ENCODE data around the gene HMCN2.
"Not testable (repeated sequence)": the region's sequence is repeated elsewhere in the genome, so short reads cannot be mapped to it uniquely, and the experiment has no call there.

Gene HMCN2

DNA sequence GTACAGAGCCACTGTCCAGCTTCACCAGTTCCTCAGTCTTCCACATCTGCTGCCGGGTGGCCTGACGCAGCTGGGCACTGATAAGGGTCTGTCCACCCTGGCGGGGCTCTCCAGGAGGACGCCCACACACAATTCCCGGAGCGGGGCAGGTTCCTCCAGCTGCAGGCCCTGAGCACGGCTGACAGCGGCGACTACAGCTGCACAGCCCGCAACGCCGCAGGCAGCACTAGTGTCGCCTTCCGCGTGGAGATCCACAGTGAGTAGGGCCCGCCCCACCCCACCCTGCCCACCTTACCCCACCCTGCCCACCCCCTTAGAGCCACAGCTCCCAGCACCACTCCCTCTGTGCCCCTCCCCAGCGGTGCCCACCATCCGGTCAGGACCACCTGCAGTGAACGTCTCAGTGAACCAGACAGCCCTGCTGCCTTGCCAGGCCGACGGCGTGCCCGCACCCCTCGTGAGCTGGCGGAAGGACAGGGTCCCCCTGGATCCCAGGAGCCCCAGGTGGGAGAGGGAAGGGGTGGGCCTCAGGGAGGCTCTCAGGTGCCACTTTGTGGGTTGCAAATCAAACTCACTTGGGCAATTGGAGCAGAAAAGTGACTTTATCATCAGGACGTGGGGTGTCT lies 130.4 kb downstream of the HMCN2 start:
- DNase-seq: no peak

DNA sequence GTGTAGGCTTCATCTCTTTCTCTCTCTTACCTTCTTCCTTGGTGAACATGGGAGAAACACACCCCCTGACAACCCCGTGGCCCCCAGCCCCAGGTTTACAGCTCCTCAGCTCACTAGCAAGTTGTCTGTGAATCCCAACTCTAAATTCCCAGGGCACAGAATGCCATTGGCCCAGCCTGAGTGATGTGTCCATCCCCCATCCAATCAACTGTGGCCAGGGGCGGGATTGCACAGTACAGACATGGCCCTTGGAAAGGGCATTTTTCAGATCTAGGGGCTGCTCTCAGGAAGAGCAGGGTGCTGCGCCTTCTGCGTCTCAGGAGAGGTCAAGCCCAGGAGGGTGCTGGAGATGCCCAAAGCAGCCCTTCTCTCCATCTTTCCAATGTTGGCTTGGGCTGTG lies 131.0 kb downstream of the HMCN2 start:
- DNase-seq: no peak

GRCh38 chr9:130398487-130399240 lies 133.1 kb downstream of the HMCN2 start:
- DNase-seq: no peak

DNA sequence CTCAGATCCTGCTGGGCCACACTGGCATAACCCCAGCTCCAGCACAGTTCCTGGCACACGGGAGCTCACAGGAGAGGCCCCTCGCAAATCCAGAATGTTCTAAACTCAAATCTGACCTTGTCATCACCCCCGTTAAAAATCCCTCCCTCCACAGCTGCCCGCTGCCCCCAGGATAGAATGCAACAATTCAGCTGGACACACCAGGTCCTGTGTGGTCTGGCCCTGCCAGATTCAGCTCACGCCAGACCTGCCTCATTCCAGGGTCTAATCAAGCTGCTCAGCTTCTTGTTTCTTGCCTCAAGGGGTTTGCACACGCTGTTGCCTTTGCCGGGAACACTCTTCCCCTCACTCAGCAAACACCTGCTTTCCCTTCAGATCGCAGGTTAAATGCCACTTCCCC lies 134.2 kb downstream of the HMCN2 start:
- no peak for DNase-seq

DNA sequence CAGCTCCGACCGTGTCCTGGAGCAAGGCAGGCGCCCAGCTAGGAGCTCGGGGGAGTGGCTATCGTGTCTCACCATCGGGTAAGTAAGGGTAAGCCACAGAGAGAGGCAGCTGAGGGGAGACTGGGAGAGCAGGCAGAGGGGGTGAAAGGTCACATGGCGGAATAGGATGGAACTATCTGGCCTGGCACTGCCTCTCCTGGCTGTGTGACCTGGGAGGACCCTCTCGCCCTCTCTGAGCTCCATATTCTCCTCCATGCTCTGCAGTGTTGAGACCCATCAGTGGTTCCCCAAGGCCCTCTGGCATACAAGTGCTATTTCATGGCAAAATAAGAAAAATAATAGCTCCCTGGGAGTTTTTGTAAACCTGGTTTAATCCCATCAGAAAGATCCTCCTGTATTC lies 135.3 kb downstream of the HMCN2 start:
- DNase-seq: no peak

DNA sequence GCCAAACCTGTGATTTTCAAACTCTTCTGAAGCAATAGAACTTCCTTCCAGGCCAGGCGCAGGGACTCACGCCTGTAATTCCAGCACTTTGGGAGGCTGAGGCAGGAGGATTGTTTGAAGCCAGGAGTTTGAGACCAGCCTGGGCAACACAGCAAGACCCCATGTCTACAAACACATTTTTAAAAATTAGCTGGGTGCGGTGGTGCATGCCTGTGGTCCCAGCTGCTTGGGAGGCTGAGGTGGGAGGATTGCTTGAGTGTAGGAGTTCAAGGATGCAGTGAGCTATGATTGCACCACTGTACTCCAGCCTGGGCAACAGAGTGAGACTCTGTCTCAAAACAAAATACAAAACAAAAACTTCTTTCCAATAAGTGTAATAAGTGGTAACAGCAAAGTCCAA lies 136.2 kb downstream of the HMCN2 start:
- DNase-seq: not testable (repeated sequence)

DNA sequence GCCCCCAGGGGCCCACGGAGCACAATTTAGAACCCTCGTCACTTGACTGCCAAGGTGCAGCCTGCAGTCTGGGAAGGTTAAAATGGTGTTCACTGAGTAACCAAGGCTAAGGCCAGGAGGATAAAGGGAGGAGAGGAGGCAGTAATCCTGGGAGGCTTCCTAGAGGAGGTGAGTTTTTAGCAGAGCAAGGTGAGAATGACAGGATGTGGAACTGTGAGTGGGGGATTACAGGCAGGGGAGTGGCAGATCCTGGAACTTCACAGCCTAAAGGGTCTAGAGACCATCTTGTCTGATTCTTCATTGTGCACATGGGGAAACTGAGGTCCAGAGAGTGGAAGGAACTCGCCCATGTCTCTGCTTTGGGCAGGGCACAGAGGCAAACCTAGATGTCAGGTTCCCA lies 136.7 kb downstream of the HMCN2 start:
- no peak for DNase-seq

DNA sequence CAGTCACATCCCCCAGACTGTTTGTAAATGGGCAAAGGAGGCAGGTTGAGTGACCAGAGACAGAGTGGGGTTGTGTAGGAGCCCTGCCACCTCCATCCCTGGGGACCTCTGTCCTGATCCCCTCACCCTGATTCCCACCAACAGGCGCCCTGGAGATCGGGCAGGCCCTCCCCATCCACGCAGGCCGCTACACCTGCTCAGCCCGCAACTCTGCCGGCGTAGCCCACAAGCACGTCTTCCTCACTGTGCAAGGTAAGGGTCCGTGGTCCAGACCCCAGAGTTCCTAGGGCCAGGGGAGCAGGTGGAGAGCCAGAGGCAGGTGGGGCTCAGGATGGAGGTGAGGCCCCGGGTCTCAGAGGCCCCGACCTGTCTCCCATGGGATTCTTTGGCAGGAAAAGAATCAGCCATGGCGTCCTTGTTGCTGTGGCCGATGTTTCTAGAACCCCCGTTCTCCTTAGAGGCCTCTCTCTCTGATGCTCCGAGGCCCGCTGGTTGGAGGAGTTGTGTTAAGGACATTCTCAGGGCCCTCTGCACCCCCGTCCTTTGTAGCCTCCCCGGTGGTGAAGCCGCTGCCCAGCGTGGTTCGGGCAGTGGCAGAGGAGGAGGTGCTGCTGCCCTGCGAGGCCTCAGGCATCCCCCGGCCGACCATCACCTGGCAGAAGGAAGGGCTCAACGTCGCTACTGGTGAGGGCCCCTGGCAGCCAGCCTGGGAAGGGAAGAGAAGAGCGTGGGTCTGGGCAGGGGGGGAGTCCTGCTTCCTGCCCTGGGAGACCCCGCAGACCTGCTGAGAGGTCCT lies 137.3 kb downstream of the HMCN2 start:
- DNase-seq: no peak

DNA sequence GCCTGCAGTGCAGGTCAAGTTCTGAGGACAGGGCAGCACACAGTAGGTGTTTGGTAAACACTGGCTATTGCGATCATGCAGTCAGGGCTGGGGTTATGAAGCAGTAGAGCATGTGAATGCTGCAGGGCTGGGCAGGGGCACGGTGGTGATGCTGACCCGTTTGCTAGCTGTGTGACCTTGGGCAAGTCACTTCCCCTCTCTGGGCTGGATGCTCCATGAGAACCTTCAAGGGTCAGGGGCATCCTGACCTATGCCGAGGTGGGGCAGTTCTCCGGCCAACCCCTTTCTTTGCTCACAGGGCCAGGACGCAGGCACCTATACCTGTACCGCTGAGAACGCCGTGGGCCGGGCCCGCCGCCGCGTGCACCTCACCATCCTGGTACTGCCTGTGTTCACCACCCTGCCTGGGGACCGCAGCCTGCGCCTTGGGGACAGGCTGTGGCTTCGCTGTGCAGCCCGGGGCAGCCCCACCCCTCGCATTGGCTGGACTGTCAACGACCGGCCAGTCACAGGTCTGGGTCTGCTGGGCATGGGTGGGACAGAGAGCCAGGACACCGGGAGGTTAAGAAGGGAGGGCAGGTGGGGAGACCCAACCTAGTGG lies 140.2 kb downstream of the HMCN2 start:
- no peak for DNase-seq

GRCh38 chr9:130406278-130406895 lies 140.8 kb downstream of the HMCN2 start:
- no peak for DNase-seq

DNA sequence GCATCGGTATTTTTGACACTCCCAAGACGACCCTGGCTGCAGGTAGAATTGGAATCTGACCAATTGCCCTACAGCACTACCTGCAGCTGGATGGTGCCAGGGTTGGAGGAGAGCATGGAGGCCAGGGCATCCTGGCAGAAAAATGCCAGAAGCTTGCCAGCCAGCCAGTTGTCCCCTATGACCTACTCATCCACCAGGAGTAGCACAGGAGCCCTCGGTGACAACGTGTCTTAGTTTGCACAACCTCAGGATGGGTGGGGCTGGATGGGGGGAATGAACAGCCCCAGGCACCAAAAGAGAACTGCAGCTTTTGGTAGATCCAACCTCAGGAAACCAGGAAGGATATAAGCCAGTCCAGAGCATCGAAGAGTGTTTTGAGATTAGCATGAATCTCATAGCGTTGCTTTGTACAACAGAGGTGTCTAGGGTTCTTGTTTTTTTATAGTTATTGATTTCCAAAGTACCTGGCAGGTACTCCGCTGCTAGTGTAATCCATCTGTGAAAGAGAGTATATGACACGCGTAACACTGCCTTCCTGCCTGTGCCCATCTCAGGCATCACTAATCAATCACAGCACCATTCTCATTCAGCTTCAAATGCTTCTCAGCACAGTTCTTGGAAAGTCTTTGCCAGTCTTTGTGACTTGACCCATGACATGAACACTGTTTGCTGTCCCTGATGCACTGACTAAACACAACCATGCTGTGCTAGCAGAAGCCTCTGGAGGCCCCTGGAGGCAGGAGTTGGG lies 142.5 kb downstream of the HMCN2 start:
- DNase-seq: no peak

DNA sequence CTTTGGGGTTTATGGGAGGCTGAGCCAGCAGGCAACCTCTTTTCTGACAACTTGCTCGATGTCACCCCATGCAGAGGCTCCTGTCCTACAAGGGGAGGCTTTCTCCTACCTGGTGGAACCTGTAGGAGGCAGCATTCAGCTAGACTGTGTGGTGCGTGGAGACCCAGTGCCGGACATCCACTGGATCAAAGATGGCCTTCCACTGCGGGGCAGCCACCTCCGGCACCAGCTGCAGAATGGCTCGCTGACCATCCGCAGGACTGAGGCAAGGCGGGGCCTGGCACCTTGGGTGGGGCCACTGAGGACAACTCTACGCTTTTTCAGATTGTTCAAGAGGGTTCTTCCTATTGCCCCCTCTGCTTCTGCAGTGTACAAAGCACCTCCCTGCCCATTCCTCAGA lies 143.1 kb downstream of the HMCN2 start:
- DNase-seq: no peak

DNA sequence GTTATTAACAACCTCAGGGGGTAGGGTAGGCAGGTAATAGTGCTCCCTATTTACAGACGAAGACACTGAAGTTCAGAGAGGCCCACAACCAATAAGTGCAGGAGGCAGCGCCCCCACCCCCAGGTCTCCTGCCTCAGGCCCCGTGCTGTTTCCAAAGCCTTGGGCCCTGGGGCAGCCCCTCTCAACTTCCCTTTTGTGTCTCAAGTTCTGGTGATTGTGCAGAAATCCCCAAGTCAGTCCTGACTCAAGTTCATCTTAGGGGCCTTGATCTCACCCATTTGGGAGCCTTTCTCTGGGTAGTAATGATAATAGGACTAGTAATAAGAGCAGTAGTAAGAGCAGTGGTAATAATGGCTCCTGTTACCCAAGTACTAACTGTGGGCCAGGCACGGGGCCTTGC lies 143.7 kb downstream of the HMCN2 start:
- DNase-seq: no peak

- DNase-seq: no peak
Observed at GRCh38 chr9:130410443-130410842, 144.9 kb downstream of the HMCN2 start.

DNA sequence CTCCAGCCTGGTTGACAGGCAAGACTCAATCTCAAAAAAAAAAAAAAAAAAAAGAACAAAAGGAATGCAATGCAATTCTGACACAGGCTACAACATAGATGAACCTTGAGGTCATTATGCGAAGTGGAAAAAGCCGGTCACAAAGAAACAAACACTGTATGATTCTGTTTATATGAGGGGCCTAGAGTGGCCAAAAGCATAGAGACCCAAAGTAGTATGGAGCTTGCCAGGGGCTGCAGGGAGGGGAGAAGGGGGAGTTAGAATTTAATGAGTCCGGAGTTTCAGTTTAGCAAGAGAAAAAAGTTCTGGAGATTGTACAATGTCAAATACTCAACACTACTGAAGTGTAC lies 146.0 kb downstream of the HMCN2 start:
- DNase-seq: no peak

DNA sequence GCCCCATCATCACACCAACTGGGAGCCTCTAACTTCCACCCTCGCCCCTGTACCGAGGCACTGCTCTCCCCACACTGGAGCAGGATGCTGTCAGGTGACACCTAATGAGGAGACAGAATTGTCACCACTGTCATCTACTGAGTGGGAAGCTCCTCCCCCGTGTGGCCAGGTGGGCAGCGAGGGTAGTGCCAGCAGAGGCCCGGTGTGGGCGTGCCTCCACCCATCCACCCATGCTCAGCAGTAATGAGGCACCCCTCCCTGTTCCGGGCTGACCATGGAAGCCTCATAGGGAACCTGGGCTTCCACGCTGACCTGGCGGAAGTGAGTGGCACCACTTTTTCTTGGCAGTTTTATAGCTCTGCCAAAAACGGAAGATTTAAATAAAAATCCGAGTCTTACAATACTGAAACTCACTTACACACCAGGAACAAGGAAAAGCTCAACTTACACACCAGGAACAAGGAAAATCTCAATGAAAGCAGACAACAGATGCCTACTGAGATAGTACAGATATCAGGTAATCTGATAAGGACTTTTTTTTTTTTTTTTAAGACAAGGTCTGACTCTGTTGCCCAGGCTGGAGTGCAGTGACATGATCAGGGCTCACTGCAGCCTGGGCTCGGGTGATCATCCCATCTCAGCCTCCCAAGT lies 148.6 kb downstream of the HMCN2 start:
- no peak for DNase-seq

GRCh38 chr9:130414910-130415746 lies 149.6 kb downstream of the HMCN2 start:
- no peak for DNase-seq

DNA sequence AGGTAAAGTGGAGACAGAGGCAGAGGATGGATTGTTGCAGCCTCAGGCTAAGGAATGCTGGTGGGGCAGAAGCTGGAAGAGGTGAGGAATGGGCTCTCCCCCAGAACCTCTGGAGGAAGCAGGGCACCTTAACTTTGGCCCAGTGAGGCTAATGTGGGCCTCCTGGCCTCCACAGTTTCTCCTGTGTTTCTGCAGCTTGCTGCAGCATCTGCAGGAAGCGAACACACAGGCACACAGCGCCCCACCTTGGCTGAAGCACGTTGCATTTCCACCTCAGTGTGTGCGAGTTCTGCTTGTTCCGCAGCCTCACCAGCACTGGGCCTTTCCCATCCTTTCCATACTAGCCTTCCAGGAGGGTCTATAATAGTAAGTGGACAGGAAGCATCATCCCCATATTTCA lies 152.0 kb downstream of the HMCN2 start:
- no peak for DNase-seq

DNA sequence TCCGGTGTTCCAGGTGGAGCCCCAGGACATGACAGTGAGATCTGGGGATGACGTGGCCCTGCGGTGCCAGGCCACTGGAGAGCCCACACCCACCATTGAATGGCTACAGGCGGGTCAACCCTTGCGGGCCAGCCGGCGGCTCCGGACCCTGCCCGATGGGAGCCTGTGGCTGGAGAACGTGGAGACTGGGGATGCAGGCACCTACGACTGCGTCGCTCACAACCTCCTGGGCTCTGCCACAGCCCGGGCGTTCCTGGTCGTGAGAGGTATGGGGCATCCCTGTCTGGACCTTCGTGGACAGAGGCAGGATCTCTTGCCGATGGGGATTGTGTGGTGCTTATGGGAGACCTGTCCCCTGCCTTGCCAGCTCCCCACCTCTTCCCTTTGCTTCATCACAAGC lies 153.2 kb downstream of the HMCN2 start:
- no peak for DNase-seq

- DNase-seq: no peak
Observed at GRCh38 chr9:130419521-130420035, 154.0 kb downstream of the HMCN2 start.

All from DMS79 (cell line).